Measurements from ENCODE around the gene TOLLIP.
"Not testable (repeated sequence)": the region's sequence is repeated elsewhere in the genome, so short reads cannot be mapped to it uniquely, and the experiment has no call there.

Gene TOLLIP

GRCh38 chr11:1269957-1270356 lies 39.5 kb downstream of the TOLLIP start:
- no peak overlapping the region for H3K4me3 ChIP-seq
- no peaks in the 10 kb centered on the region for H3K27me3 ChIP-seq
- H3K4me1 ChIP-seq: peaks cover 0 to 37% (median 25%) of the 10 kb centered on the region in 10 experiments; a peak in 15 of 20 replicates
- H4K20me1 ChIP-seq: peaks cover 2 to 52% (median 31%) of the 10 kb centered on the region in 11 experiments; a peak in 19 of 22 replicates
- no peak for TF ChIP-seq Cebpa-rat (IDR thresholded peaks at IDR 0.05)
- no peak overlapping the region for H3K27ac ChIP-seq
- H3K9ac ChIP-seq: no peak overlapping the region
- peak overlapping the region in 6 of 11 experiments; percentile 23 to 53 (median 44); a peak in 6 of 22 replicates for H3K4me2 ChIP-seq
- peaks cover 14 to 30% (median 24%) of the 10 kb centered on the region in 11 experiments for H3K9me3 ChIP-seq (replicated peaks in 1 of 11)
- H3K36me3 ChIP-seq: peaks cover 1 to 46% (median 13%) of the 10 kb centered on the region in 11 experiments; a peak in 16 of 22 replicates

GRCh38 chr11:1267441-1268100 lies 41.9 kb downstream of the TOLLIP start:
- peaks cover 0 to 28% (median 16%) of the 10 kb centered on the region in 11 experiments; a peak in 11 of 22 replicates for H4K20me1 ChIP-seq
- no peak overlapping the region for H3K4me3 ChIP-seq
- no peak overlapping the region for H3K9ac ChIP-seq
- H3K4me2 ChIP-seq: 0 out of 22 replicates have a peak overlapping the region, but pooled peaks of 1 of the 11 experiments have one; percentile 4
- H3K27ac ChIP-seq: no peak overlapping the region
- TF ChIP-seq Cebpa-rat (IDR thresholded peaks at IDR 0.05): no peak
- no peaks in the 10 kb centered on the region for H3K27me3 ChIP-seq
- H3K4me1 ChIP-seq: peaks cover 0 to 34% (median 20%) of the 10 kb centered on the region in 10 experiments; a peak in 19 of 20 replicates
- H3K36me3 ChIP-seq: peaks cover 0 to 25% (median 8%) of the 10 kb centered on the region in 11 experiments; a peak in 9 of 22 replicates
- H3K9me3 ChIP-seq (replicated peaks in 1 of 11): peaks cover 20 to 46% (median 33%) of the 10 kb centered on the region in 11 experiments

GRCh38 chr11:1266976-1267375 lies 42.5 kb downstream of the TOLLIP start:
- Histone ChIP-seq H3K4me2 (peak overlapping the region in 1 of 11 experiments; percentile 4; a peak in 1 of 22 replicates), H3K36me3 (peaks cover 0 to 22% (median 4%) of the 10 kb centered on the region in 11 experiments; a peak in 7 of 22 replicates), H3K9me3 (replicated peaks in 1 of 11) (peaks cover 20 to 46% (median 33%) of the 10 kb centered on the region in 11 experiments), H3K4me1 (peaks cover 0 to 39% (median 20%) of the 10 kb centered on the region in 10 experiments; a peak in 19 of 20 replicates), H4K20me1 (peaks cover 0 to 24% (median 15%) of the 10 kb centered on the region in 11 experiments; a peak in 10 of 22 replicates)
- not testable (repeated sequence) for H3K9ac ChIP-seq, H3K4me3 ChIP-seq, H3K27me3 ChIP-seq, H3K27ac ChIP-seq

- Histone ChIP-seq H4K20me1 (peaks cover 0 to 18% (median 1%) of the 10 kb centered on the region in 11 experiments; a peak in 7 of 22 replicates), H3K36me3 (peaks cover 0 to 13% (median 4%) of the 10 kb centered on the region in 11 experiments; a peak in 5 of 22 replicates), H3K4me1 (peaks cover 0 to 25% (median 11%) of the 10 kb centered on the region in 10 experiments; a peak in 19 of 20 replicates), H3K9me3 (replicated peaks in 1 of 11) (peaks cover 20 to 46% (median 33%) of the 10 kb centered on the region in 11 experiments)
- not testable (repeated sequence) for H3K27me3 ChIP-seq, H3K9ac ChIP-seq, H3K4me2 ChIP-seq, H3K4me3 ChIP-seq, H3K27ac ChIP-seq
Measured at GRCh38 chr11:1265480-1265879, 44.0 kb downstream of the TOLLIP start.

GRCh38 chr11:1264444-1264843 lies 45.0 kb downstream of the TOLLIP start:
- H3K4me1 ChIP-seq: peaks cover 0 to 18% (median 10%) of the 10 kb centered on the region in 10 experiments; a peak in 12 of 20 replicates
- peaks cover 0 to 11% (median 0%) of the 10 kb centered on the region in 11 experiments; a peak in 1 of 22 replicates for H4K20me1 ChIP-seq
- not testable (repeated sequence) for H3K27me3 ChIP-seq, H3K4me3 ChIP-seq, H3K9ac ChIP-seq, H3K4me2 ChIP-seq
- peaks cover 0 to 13% (median 4%) of the 10 kb centered on the region in 11 experiments; a peak in 5 of 22 replicates for H3K36me3 ChIP-seq
- H3K27ac ChIP-seq: peak overlapping the region in 1 of 11 experiments; percentile 40; a peak in 1 of 22 replicates
- peaks cover 20 to 46% (median 33%) of the 10 kb centered on the region in 11 experiments for H3K9me3 ChIP-seq (replicated peaks in 1 of 11)

GRCh38 chr11:1263010-1263409 lies 46.4 kb downstream of the TOLLIP start:
- peaks cover 20 to 46% (median 33%) of the 10 kb centered on the region in 11 experiments for H3K9me3 ChIP-seq (replicated peaks in 1 of 11)
- H3K27ac ChIP-seq: no peak overlapping the region
- TF ChIP-seq Cebpa-rat (IDR thresholded peaks at IDR 0.05): no peak
- H3K36me3 ChIP-seq: peaks cover 0 to 13% (median 4%) of the 10 kb centered on the region in 11 experiments; a peak in 5 of 22 replicates
- peaks cover 0 to 18% (median 10%) of the 10 kb centered on the region in 10 experiments; a peak in 12 of 20 replicates for H3K4me1 ChIP-seq
- no peaks in the 10 kb centered on the region for H3K27me3 ChIP-seq
- H3K4me3 ChIP-seq: no peak overlapping the region
- H3K9ac ChIP-seq: no peak overlapping the region; a peak in 1 of 22 replicates
- H3K4me2 ChIP-seq: peak overlapping the region in 7 of 11 experiments; percentile 12 to 40 (median 18); a peak in 7 of 22 replicates
- peaks cover 0 to 11% (median 0%) of the 10 kb centered on the region in 11 experiments; a peak in 3 of 22 replicates for H4K20me1 ChIP-seq

GRCh38 chr11:1262172-1263006 lies 47.0 kb downstream of the TOLLIP start:
- Histone ChIP-seq H3K9me3 (replicated peaks in 1 of 11) (peaks cover 20 to 42% (median 32%) of the 10 kb centered on the region in 11 experiments), H3K27ac (no peak overlapping the region), H3K4me3 (no peak overlapping the region), H3K4me2 (peak overlapping the region in 7 of 11 experiments; percentile 12 to 40 (median 18); a peak in 7 of 22 replicates), H3K4me1 (peaks cover 0 to 20% (median 11%) of the 10 kb centered on the region in 10 experiments; a peak in 16 of 20 replicates), H4K20me1 (peaks cover 0 to 11% (median 0%) of the 10 kb centered on the region in 11 experiments; a peak in 3 of 22 replicates), H3K36me3 (peaks cover 0 to 13% (median 4%) of the 10 kb centered on the region in 11 experiments; a peak in 5 of 22 replicates), H3K9ac (no peak overlapping the region; a peak in 1 of 22 replicates), H3K27me3 (no peaks in the 10 kb centered on the region)
- no peak for TF ChIP-seq Cebpa-rat (IDR thresholded peaks at IDR 0.05)

- Histone ChIP-seq H3K9me3 (replicated peaks in 1 of 11) (peaks cover 19 to 33% (median 24%) of the 10 kb centered on the region in 11 experiments), H3K36me3 (peaks cover 0 to 13% (median 4%) of the 10 kb centered on the region in 11 experiments; a peak in 5 of 22 replicates), H3K9ac (no peak overlapping the region), H3K4me3 (no peak overlapping the region), H3K4me1 (peaks cover 0 to 29% (median 13%) of the 10 kb centered on the region in 10 experiments; a peak in 15 of 20 replicates), H4K20me1 (peaks cover 0 to 15% (median 0%) of the 10 kb centered on the region in 11 experiments; a peak in 3 of 22 replicates), H3K27ac (no peak overlapping the region), H3K27me3 (no peaks in the 10 kb centered on the region), H3K4me2 (no peak overlapping the region)
- no peak for TF ChIP-seq Cebpa-rat (IDR thresholded peaks at IDR 0.05)
Measured at GRCh38 chr11:1261241-1262071, 48.0 kb downstream of the TOLLIP start.
